Measurements from ENCODE around the gene SMTNL2.
A peak's percentile ranks its signal among the peaks of the same experiment; 100 is the strongest.

Gene SMTNL2

GRCh38 chr17:4579678-4580077, 4.7 kb upstream of the SMTNL2 start:
- TF ChIP-seq CTCF (conservative IDR thresholded peaks at IDR 0.05; ENCODE audit: control insufficient read depth, insufficient read depth, low read depth, low read length), result no peak
- no peak for DNase-seq (ENCODE audit: low read depth)
- no peak overlapping the region for H3K4me3 ChIP-seq (ENCODE audit: control insufficient read depth, low read depth, low read length)

DNA sequence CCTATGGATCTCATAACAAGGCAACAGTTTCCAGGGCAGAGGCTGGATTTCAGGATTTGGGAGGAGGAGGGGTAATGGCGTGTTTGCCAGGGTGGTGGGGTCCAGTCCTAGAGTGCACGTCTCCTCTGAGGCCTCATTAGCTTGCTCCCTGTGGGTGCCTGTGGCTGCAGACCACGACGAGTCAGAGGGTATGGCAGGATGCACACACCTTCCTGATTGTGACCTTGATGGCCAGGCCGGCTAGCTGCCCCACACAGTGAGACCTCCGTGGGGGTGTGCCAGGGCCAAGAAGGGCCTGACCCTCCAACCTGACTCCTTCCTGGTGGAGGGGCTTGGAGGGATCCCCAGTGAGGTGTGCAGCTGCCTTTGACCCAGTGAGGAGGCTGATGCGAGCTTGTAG, 4.0 kb upstream of the SMTNL2 start:
- H3K4me3 ChIP-seq (ENCODE audit: control insufficient read depth, low read depth, low read length), result no peak overlapping the region
- no peak for TF ChIP-seq CTCF (conservative IDR thresholded peaks at IDR 0.05; ENCODE audit: control insufficient read depth, insufficient read depth, low read depth, low read length)
- no peak for DNase-seq (ENCODE audit: low read depth)

DNA sequence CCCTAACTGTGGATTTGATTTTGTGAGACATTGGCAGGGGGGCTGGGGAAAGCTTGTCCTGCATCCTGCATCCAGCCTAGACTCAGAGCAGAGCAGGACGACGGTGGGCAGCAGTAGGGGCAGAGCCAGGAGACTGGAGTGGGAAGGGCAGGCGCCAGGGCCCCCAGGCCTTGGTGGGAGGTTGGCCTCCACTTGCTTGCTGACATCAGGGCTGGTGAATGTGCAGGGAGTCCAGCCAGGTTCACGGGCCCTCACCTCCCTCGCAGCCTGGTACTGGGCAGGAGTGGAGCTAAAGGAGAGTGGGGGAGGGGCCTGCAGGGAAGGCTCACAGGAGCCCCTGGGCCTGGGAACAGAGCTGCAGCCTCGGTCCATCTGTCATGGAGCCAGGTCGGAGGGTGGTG, 2.2 kb upstream of the SMTNL2 start:
- H3K4me3 ChIP-seq (ENCODE audit: control insufficient read depth, low read depth, low read length), result no peak overlapping the region
- no peak for TF ChIP-seq CTCF (conservative IDR thresholded peaks at IDR 0.05; ENCODE audit: control insufficient read depth, insufficient read depth, low read depth, low read length)
- DNase-seq (ENCODE audit: low read depth), result no peak

DNA sequence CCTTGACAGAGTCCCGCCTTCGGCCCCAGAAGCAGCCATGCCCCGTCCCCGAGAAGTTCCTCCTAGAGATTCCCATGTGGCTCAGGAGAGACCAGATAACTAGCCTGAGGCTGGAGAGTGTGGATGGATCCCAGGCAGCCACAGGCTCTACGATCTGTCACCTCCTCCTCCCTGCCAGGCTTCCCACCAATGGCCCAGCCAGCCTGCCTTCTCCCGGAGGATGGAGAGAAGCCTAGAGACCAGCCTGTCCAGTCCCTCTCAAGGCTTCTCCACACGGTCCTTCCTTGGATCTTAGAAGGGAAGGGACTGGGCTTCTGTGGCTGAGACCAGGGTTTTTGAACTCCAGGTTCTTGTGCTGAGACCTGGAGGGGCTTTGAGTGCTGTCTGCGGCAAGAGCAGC, 1.6 kb upstream of the SMTNL2 start:
- no peak for DNase-seq (ENCODE audit: low read depth)
- no peak for TF ChIP-seq CTCF (conservative IDR thresholded peaks at IDR 0.05; ENCODE audit: control insufficient read depth, insufficient read depth, low read depth, low read length)
- H3K4me3 ChIP-seq (ENCODE audit: control insufficient read depth, low read depth, low read length), result no peak overlapping the region

- no peak overlapping the region for H3K4me3 ChIP-seq (ENCODE audit: control insufficient read depth, low read depth, low read length)
- DNase-seq (ENCODE audit: low read depth), result no peak
- no peak for TF ChIP-seq CTCF (conservative IDR thresholded peaks at IDR 0.05; ENCODE audit: control insufficient read depth, insufficient read depth, low read depth, low read length)
Measured at GRCh38 chr17:4583206-4583605, 1.1 kb upstream of the SMTNL2 start.

DNA sequence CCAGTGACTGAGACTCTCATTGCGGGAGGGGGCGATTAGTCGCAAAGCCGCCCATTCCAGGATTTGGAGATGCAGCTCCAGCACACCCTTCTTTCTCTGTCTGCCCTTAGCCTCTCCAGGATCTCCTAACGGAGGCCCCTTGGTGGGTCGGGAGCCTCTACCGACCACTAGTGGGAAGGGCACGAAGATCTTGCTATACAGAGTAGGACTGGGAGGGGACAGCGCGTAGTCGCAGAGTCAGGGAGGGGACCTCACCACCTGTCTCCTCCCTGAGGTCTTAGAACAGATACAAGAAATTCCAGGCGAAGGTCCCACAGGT, 588 bp upstream of the SMTNL2 start:
- peak; percentile 18 for TF ChIP-seq CTCF (conservative IDR thresholded peaks at IDR 0.05; ENCODE audit: control insufficient read depth, insufficient read depth, low read depth, low read length)
- H3K4me3 ChIP-seq (ENCODE audit: control insufficient read depth, low read depth, low read length), result no peak overlapping the region
- no peak for DNase-seq (ENCODE audit: low read depth)

- no peak for DNase-seq (ENCODE audit: low read depth)
- TF ChIP-seq CTCF (conservative IDR thresholded peaks at IDR 0.05; ENCODE audit: control insufficient read depth, insufficient read depth, low read depth, low read length), result no peak
- H3K4me3 ChIP-seq (ENCODE audit: control insufficient read depth, low read depth, low read length), result no peak overlapping the region
Measured at GRCh38 chr17:4584917-4585637, 748 bp downstream of the SMTNL2 start.
